Duodenal mucosa (tissue), 2 donors: Measurements from ENCODE around the gene TNIP3.

ENCODE experiments used
- H3K27ac ChIP-seq: one replicate; pipeline ENCODE4 v1.7.0; 2013; ENCODE audit warnings: low read depth, low read length
- H3K27me3 ChIP-seq, 2 donors: one replicate each; pipeline ENCODE4 v1.7.0; 2013; ENCODE audit warnings: low read length in 2 of 2, control low read depth in 1 of 2; ENCODE audit not compliant: insufficient read depth in 2 of 2, control insufficient read depth in 1 of 2
- H3K36me3 ChIP-seq, 2 donors: one replicate each; pipeline ENCODE4 v1.7.0; 2013; ENCODE audit warnings: low read length in 2 of 2, control low read depth in 1 of 2; ENCODE audit not compliant: insufficient read depth in 2 of 2, control insufficient read depth in 1 of 2
- H3K4me1 ChIP-seq, 2 donors: one replicate each; pipeline ENCODE4 v1.7.0; 2013; ENCODE audit warnings: low read length in 2 of 2, control low read depth in 1 of 2; ENCODE audit not compliant: insufficient read depth in 2 of 2, control insufficient read depth in 1 of 2
- H3K4me3 ChIP-seq, 2 donors: one replicate each; pipeline ENCODE4 v1.7.0; 2013; ENCODE audit warnings: low read length in 2 of 2, low read depth in 1 of 2
- H3K9ac ChIP-seq, 2 donors: one replicate each; pipeline ENCODE4 v1.7.0; 2013; ENCODE audit warnings: low read length in 2 of 2, low read depth in 1 of 2
- H3K9me3 ChIP-seq, 2 donors: one replicate each; pipeline ENCODE4 v1.7.0; 2013; ENCODE audit warnings: low read length in 2 of 2, control low read depth in 1 of 2; ENCODE audit not compliant: control insufficient read depth in 1 of 2

Gene TNIP3

DNA sequence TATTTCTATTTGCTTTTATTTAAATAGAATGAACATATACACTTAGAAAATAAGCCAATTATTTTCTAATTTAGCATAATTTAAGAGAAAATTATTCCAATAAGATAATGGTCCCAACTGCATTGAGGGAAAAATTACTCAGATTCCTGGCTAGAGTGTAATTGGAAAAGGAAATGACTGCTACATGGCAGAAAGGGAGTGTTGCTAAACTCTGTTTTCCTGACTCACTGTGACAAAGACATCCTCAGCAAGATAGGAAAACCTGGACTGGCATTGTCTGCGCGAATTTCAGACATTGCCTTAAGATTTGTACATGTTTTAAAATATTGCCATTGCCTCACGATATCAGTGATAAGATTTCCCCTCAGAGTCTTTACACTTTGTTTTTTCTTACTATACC is 8.2 kb downstream of the TNIP3 start:
- Histone ChIP-seq H3K27me3 (peaks cover 0 to 2% of the 10 kb centered on the region in 2 donors), H3K4me3 (no peak overlapping the region)

DNA sequence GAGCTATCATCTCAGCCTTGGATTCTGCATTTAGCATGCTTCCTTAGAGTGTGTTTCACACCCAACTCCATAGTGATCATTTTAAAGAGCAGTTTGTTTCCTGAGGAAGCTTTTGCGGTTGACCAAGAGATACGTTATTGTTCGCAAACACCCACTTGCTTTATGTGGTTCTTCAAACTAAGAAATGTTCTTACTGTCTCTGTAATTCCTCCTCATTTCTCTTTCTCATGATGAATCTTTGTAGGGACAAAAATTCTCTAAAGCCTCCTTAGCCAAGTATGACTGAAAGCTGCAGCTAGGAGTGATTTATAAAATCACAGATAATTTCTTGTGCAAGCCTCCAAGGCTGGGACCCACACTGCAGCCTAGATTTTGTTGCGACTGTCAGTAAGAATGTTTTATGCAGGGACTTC is 10.0 kb downstream of the TNIP3 start:
- Histone ChIP-seq H3K36me3 (no peaks in the 10 kb centered on the region), H3K9me3 (no peaks in the 10 kb centered on the region), H3K27me3 (peaks cover 0 to 2% of the 10 kb centered on the region in 2 donors), H3K9ac (no peak overlapping the region), H3K4me1 (no peaks in the 10 kb centered on the region), H3K4me3 (no peak overlapping the region), H3K27ac (no peak overlapping the region)

More for the DNA sequence above, 8.2 kb downstream of the TNIP3 start:
- Histone ChIP-seq H3K4me1 (no peaks in the 10 kb centered on the region), H3K9me3 (no peaks in the 10 kb centered on the region), H3K27ac (no peak overlapping the region), H3K36me3 (no peaks in the 10 kb centered on the region), H3K9ac (no peak overlapping the region)

DNA sequence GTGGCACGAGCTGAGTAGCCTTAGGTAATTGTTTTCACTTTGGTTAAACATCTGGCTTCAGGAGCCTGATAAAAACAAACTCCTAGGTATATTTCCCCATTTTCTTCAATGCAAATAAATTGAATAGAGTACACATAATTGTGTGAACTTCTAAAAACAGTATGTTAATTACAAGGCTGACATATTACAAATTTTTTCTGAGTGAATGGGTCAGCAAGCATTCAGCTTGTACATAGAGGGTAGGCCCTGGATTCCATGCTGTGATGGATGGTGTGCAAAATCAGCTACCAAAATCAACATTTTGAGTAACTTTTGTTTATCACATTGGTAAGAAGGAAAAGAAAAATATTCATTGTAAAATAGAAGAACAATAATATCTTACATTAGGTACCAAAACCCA is 12.2 kb downstream of the TNIP3 start:
- no peaks in the 10 kb centered on the region for H3K27me3 ChIP-seq
- H3K9me3 ChIP-seq, result no peaks in the 10 kb centered on the region
- H3K9ac ChIP-seq, result no peak overlapping the region
- no peak overlapping the region for H3K27ac ChIP-seq
- no peaks in the 10 kb centered on the region for H3K4me1 ChIP-seq
- H3K4me3 ChIP-seq, result no peak overlapping the region
- no peaks in the 10 kb centered on the region for H3K36me3 ChIP-seq

DNA sequence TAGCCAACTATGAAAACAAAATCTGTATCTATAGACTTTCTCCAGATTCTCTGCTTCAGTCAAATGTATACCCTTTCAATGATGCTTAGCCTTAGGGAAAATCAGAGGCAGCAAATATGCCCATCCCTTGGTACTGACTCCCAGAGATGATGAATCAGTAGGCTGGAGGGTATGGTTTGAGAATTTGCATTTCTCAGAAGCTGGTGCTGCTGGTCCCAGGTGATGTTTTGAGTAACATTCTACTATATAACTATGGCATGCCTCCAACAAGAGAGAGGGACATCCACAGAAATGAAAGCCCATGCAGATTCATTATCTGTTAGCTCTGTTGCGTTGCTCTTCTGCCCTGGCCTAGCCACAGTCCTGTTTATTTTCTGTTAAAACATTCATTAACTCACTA is 13.6 kb downstream of the TNIP3 start:
- Histone ChIP-seq H3K27me3 (no peaks in the 10 kb centered on the region), H3K4me1 (no peaks in the 10 kb centered on the region), H3K9ac (no peak overlapping the region), H3K4me3 (no peak overlapping the region), H3K9me3 (no peaks in the 10 kb centered on the region), H3K36me3 (no peaks in the 10 kb centered on the region), H3K27ac (no peak overlapping the region)

DNA sequence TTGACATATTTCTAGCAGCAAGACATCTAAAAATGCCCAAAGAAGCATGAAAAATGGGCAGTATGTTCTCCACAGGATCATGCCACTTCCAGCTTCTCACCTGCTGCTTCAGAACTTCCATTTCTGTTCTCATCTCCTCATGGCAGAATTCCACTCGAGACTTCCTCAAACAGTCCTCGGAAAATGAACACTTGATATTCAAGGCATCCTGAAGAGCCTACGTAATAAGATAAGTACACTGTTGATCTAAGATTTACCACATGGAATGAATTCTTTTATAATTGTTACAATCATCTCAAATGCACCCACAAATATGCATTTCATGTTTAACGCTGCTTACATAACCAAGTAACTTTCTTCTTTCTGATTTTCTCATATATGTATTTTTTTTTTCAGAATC is 14.1 kb downstream of the TNIP3 start:
- Histone ChIP-seq H3K27me3 (no peaks in the 10 kb centered on the region), H3K36me3 (no peaks in the 10 kb centered on the region), H3K4me3 (no peak overlapping the region), H3K27ac (no peak overlapping the region), H3K9me3 (no peaks in the 10 kb centered on the region), H3K9ac (no peak overlapping the region), H3K4me1 (no peaks in the 10 kb centered on the region)

DNA sequence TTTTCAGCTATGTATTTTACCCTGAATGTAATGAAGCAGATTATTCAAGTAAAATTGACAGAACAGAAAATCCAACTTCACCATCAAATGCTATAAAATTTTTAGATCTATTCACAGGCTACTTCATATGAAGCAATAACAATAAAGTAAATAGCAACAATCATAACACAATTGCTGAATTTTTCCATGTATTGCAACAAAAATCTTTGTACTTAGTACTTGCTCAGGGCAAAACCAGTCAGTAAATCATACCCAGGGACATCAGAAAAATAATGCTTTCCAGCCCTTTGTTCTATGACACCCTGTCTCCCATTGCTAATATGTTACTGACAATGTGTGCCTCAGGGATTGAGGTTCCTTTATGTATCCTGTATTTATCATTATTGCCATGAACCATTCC is 15.5 kb downstream of the TNIP3 start:
- H3K27ac ChIP-seq, result no peak overlapping the region
- no peaks in the 10 kb centered on the region for H3K9me3 ChIP-seq
- no peaks in the 10 kb centered on the region for H3K4me1 ChIP-seq
- H3K36me3 ChIP-seq, result no peaks in the 10 kb centered on the region
- no peak overlapping the region for H3K9ac ChIP-seq
- H3K27me3 ChIP-seq, result no peaks in the 10 kb centered on the region
- no peak overlapping the region for H3K4me3 ChIP-seq

DNA sequence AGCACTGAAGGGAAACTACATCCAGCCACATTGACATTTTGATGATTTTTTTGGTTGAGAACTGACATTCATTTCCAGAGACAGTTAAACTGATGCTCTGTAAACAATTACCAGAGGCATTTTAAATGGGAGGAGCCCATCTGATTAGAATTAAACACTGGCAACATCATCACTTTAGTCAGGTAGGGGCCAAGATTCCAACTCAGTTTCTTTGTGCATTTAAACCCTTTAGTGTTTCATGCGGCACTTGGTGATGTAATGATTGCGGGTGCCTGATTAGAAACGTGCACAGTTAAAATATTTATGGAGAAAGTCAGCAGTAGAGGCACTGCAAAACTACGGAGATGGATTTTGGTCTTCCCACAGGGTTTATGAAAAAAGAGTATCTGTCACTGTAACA is 16.1 kb downstream of the TNIP3 start:
- H3K9ac ChIP-seq, result no peak overlapping the region
- H3K27ac ChIP-seq, result no peak overlapping the region
- no peaks in the 10 kb centered on the region for H3K9me3 ChIP-seq
- no peak overlapping the region for H3K4me3 ChIP-seq
- no peaks in the 10 kb centered on the region for H3K27me3 ChIP-seq
- H3K4me1 ChIP-seq, result no peaks in the 10 kb centered on the region
- no peaks in the 10 kb centered on the region for H3K36me3 ChIP-seq

DNA sequence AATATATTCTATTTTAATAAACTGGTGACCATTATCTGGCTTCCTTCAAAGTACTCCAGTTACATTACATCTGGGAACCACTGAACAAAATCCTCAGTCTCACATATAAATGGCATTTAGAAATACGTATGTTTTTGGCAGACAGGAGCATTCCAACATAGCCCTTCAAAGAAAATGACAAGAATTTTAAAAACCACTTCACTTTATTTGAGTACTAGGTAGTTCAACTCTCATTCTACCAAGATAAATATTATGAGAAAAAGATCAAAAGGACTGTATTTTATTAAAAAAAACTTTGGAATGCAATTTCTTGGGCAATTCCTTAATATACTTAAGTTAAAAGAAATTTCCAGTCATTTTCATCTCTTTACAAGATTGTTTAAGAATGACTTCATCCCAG is 17.6 kb downstream of the TNIP3 start:
- Histone ChIP-seq H3K27me3 (no peaks in the 10 kb centered on the region), H3K9ac (no peak overlapping the region), H3K9me3 (no peaks in the 10 kb centered on the region), H3K27ac (no peak overlapping the region), H3K4me1 (no peaks in the 10 kb centered on the region), H3K4me3 (no peak overlapping the region), H3K36me3 (no peaks in the 10 kb centered on the region)

DNA sequence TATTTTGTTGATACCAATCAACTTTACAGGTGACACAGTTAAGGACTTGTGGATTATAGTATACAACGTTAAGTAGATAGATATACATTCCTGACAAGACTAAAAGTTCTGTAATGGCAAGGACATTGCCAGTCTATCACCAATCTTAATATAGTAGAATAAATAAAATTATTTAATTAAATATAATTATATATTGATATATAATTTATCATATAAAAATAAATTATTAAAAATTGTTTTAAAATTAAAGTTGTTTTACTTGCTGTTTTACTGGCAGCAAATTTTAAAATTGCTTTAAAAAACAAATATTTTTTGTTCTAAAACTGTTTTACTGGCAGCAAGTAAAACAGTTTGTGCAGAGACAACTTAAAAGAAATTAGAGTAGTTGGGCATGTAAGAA is 18.7 kb downstream of the TNIP3 start:
- Histone ChIP-seq H3K36me3 (no peaks in the 10 kb centered on the region), H3K4me1 (no peaks in the 10 kb centered on the region), H3K9me3 (no peaks in the 10 kb centered on the region), H3K27ac (no peak overlapping the region), H3K4me3 (no peak overlapping the region), H3K27me3 (no peaks in the 10 kb centered on the region), H3K9ac (no peak overlapping the region)

DNA sequence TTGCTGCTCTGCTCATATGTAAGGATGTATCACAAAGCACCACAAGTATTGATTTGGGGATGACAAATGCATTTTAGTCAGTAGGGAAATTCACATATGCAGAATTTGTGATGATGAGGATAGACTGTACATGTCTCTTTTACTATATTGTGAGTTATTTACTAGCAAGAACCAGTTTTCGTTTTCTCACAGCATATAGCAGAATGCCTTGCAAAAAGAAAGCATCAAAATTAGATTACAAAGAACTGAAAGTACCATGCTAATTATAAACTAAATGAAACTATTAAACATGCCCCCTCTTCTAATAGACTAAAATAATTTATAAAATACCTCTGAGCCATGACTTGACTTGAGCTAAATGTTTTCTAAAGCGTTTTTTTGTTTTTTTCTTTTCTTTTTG is 20.1 kb downstream of the TNIP3 start:
- Histone ChIP-seq H3K36me3 (no peaks in the 10 kb centered on the region), H3K4me3 (no peak overlapping the region), H3K4me1 (peaks cover 0 to 5% of the 10 kb centered on the region in 2 donors), H3K9me3 (no peaks in the 10 kb centered on the region), H3K27ac (no peak overlapping the region), H3K27me3 (no peaks in the 10 kb centered on the region), H3K9ac (no peak overlapping the region)

DNA sequence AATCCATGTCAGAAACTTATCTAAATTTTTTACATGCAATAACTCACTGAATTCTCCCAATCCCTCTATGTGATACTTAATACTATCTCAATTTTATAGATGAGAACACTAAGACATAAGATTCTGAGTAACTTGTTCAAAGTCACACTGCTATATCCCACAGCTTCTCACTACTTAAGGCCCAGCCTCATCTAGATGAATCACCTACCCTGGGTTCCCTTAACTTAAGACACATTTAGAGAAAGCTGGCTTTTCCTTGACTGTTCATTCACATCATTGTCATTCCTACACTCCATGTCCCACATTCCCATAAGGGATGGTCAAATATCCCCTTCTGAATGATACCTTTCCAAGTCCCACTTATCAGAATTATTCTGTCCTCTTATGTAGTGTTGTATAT is 21.0 kb downstream of the TNIP3 start:
- H3K27ac ChIP-seq, result no peak overlapping the region
- peaks cover 0 to 9% of the 10 kb centered on the region in 2 donors for H3K4me1 ChIP-seq
- H3K9me3 ChIP-seq, result no peaks in the 10 kb centered on the region
- H3K36me3 ChIP-seq, result no peaks in the 10 kb centered on the region
- no peaks in the 10 kb centered on the region for H3K27me3 ChIP-seq
- no peak overlapping the region for H3K4me3 ChIP-seq
- H3K9ac ChIP-seq, result no peak overlapping the region
